ENCODE measurements around the gene GHR.
"Not testable (repeated sequence)": the region's sequence is repeated elsewhere in the genome, so short reads cannot be mapped to it uniquely, and the experiment has no call there.

The GHR gene

DNA sequence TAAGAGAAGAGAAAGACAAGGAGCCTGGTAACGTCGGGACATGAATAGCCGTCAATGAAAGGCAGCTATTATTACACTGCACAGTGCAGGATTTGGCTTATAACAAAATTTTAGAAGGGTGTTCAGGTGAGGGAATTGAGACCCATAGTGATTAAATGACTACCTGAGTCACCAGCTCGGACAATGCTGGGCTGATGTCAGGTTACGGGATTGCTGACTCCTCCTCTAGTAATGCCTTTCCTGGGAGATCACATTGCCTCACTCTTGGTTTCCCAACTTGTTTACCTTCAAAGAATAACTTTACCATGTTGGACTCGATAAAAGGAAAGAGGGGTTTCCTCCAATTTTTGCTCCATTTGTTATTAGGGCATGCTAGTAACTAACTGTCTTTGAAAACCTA, 132.6 kb downstream of the GHR start:
- no peaks in the 10 kb centered on the region for H3K27me3 ChIP-seq (ENCODE audit: control insufficient read depth, insufficient read depth, low read length)
- H3K9me3 ChIP-seq (ENCODE audit: control insufficient read depth, low read length): no peaks in the 10 kb centered on the region
- no peaks in the 10 kb centered on the region for H3K4me1 ChIP-seq (ENCODE audit: control insufficient read depth, insufficient read depth, low read length)
- no peak overlapping the region for H3K4me3 ChIP-seq (ENCODE audit: low read length)
- no peak overlapping the region for H3K9ac ChIP-seq (ENCODE audit: low read length)
- H3K36me3 ChIP-seq (ENCODE audit: control insufficient read depth, insufficient read depth, low read length): no peaks in the 10 kb centered on the region

DNA sequence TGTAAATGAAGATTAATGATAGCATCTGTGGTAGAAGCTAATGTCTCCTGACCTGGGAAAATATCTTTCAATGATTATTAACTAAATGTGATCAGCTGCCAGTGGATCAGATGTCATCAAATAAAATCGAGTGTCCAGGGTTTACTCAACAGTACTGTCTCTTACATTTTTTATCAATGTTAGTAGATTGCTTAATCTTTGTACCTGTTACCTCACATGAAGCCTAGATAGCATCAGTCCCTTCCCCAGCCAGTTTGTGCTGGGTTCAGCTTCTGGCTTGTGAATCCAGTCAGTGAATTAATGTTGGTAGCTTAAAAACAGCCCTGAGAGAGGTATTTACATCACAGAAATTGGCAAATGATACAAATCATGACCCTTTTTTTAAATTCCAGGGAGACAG, 134.4 kb downstream of the GHR start:
- Histone ChIP-seq H3K27me3 (ENCODE audit: control insufficient read depth, insufficient read depth, low read length) (no peaks in the 10 kb centered on the region), H3K4me3 (ENCODE audit: low read length) (no peak overlapping the region), H3K4me1 (ENCODE audit: control insufficient read depth, insufficient read depth, low read length) (no peaks in the 10 kb centered on the region), H3K9ac (ENCODE audit: low read length) (no peak overlapping the region), H3K36me3 (ENCODE audit: control insufficient read depth, insufficient read depth, low read length) (no peaks in the 10 kb centered on the region), H3K9me3 (ENCODE audit: control insufficient read depth, low read length) (no peaks in the 10 kb centered on the region)

DNA sequence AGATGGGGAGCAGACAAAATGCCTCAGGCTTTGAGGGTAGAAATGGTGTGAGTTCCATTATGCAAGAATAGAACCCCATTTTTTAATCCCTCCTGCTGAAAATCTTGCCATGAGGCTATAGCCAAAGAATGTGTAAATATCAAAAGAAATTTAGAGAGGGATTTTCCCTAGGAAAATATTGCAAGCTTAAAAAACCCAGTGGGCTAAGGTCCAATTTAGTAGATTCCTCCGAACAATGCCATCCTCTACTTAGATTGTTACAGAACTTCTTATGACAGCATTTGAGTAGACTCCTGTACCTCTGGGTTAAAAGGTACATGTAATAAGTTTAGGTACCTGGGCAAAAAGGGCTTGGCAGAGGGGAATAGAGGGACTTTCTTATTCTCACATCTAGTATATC, 138.4 kb downstream of the GHR start:
- Histone ChIP-seq H3K27me3 (ENCODE audit: control insufficient read depth, insufficient read depth, low read length) (no peaks in the 10 kb centered on the region), H3K4me1 (ENCODE audit: control insufficient read depth, insufficient read depth, low read length) (no peaks in the 10 kb centered on the region), H3K36me3 (ENCODE audit: control insufficient read depth, insufficient read depth, low read length) (no peaks in the 10 kb centered on the region), H3K9me3 (ENCODE audit: control insufficient read depth, low read length) (no peaks in the 10 kb centered on the region), H3K4me3 (ENCODE audit: low read length) (no peak overlapping the region), H3K9ac (ENCODE audit: low read length) (no peak overlapping the region)

DNA sequence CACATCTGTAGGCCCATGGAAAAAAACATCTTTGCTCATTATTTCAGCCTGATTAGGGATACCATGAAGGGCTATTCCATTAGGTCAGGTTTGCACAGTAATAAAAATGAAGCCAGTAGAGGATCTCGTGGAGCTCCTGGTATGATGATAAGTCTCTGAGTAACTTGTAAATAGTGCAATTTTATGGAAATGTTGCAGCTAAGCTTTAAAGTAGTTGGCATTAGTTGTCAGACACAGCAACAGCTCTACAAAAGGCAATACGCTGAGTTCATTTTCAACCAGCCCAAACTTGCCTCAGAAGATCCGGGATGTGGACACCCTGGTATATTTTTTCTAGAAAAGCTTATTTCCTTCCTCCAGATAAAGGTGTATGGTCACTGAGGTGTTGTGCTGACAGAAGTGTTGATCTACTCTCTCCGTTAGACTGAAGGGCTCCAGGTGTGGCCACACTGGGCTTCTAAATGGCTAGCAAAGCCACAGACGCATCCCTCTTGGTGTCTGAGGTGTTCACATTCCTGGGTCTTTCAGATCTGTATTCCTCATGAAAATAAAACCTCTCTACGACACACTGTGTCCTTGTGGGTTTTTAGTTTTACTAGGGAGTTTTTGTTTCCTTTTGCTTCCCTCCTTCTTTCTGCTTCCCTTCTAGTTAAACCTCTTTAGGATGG, 141.6 kb downstream of the GHR start:
- no peaks in the 10 kb centered on the region for H3K4me1 ChIP-seq (ENCODE audit: control insufficient read depth, insufficient read depth, low read length)
- no peaks in the 10 kb centered on the region for H3K9me3 ChIP-seq (ENCODE audit: control insufficient read depth, low read length)
- H3K36me3 ChIP-seq (ENCODE audit: control insufficient read depth, insufficient read depth, low read length): no peaks in the 10 kb centered on the region
- H3K9ac ChIP-seq (ENCODE audit: low read length): no peak overlapping the region
- no peaks in the 10 kb centered on the region for H3K27me3 ChIP-seq (ENCODE audit: control insufficient read depth, insufficient read depth, low read length)
- H3K4me3 ChIP-seq (ENCODE audit: low read length): no peak overlapping the region

DNA sequence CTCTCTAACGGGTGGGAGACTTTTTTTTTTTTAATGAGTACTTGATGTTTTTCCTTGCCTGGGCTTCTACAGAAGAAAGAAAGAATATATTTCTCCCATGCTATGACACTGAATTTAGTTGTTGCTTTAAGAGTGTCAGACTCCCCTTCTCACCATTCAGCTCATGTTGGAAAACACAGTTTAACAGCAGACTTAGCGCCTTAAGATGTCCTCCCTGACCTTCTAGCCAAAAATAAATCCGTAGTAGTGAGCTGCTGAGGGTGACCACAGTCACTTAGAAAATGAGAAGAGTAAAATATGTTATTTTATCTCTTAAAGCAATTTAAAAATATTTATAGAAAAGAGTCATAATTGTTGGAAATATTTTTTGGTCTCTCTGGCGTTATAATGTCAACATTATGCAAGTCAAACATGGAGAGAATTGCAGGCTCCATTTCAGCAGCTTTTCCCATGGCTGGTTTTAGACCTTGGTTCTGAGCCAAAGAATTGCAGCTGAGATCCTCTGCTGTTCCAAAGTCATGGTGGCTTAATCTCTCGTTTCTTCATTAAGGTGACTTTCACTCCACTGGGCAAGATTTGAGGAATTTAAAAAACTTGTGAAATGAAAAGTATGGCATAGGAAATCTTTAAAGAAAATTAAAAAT, 143.5 kb downstream of the GHR start:
- Histone ChIP-seq H3K9ac (ENCODE audit: low read length) (no peak overlapping the region), H3K4me1 (ENCODE audit: control insufficient read depth, insufficient read depth, low read length) (no peaks in the 10 kb centered on the region), H3K27me3 (ENCODE audit: control insufficient read depth, insufficient read depth, low read length) (no peaks in the 10 kb centered on the region), H3K36me3 (ENCODE audit: control insufficient read depth, insufficient read depth, low read length) (no peaks in the 10 kb centered on the region), H3K9me3 (ENCODE audit: control insufficient read depth, low read length) (no peaks in the 10 kb centered on the region), H3K4me3 (ENCODE audit: low read length) (no peak overlapping the region)

DNA sequence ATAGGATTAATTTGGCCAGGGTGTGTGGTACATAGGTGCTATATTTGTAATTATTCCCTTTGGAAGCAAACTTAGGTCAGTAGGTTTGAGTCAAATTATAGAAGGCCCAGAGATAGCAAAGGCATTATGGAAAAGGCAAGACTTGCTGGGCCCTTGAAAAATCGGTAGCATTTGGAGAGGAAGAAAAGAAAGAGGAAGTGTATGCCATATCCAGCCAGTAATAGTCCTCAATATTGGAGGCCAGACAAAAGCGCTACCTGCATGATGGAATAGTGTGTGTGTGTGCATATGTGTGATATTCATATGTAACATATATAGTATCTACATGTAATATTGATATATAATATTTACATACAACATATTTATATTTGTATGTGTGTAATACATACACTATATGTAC, 146.1 kb downstream of the GHR start:
- H3K4me3 ChIP-seq (ENCODE audit: low read length): no peak overlapping the region
- no peak overlapping the region for H3K9ac ChIP-seq (ENCODE audit: low read length)
- no peaks in the 10 kb centered on the region for H3K9me3 ChIP-seq (ENCODE audit: control insufficient read depth, low read length)
- H3K4me1 ChIP-seq (ENCODE audit: control insufficient read depth, insufficient read depth, low read length): no peaks in the 10 kb centered on the region
- H3K36me3 ChIP-seq (ENCODE audit: control insufficient read depth, insufficient read depth, low read length): no peaks in the 10 kb centered on the region
- no peaks in the 10 kb centered on the region for H3K27me3 ChIP-seq (ENCODE audit: control insufficient read depth, insufficient read depth, low read length)

DNA sequence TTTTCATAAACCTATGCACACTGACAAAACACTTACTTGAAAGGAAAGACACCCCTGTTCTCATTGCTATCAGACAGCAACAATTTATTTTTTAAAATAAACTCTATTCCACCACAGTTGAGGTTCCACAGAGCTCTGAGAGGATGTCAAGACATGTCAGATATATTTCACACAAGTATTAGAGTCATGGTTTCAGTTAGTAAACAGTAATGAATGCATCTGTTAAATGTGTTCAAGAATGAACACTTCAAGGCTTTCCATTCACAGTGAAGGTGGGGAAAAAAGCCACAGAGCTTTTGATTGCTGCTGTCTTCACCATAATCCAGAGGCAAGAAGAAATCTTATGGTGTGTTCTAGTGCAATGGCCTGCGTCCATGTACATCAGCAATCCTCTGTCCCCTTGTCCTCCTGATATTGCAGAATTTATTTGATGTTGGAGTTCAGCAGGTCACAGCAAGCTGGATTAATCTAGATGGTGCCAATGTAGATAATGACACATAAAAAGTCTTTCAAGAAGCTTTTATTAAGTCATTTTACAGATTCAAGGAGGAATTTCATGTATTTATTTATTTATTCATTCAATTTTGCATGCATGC, 146.8 kb downstream of the GHR start:
- no peaks in the 10 kb centered on the region for H3K9me3 ChIP-seq (ENCODE audit: control insufficient read depth, low read length)
- H3K4me1 ChIP-seq (ENCODE audit: control insufficient read depth, insufficient read depth, low read length): no peaks in the 10 kb centered on the region

DNA sequence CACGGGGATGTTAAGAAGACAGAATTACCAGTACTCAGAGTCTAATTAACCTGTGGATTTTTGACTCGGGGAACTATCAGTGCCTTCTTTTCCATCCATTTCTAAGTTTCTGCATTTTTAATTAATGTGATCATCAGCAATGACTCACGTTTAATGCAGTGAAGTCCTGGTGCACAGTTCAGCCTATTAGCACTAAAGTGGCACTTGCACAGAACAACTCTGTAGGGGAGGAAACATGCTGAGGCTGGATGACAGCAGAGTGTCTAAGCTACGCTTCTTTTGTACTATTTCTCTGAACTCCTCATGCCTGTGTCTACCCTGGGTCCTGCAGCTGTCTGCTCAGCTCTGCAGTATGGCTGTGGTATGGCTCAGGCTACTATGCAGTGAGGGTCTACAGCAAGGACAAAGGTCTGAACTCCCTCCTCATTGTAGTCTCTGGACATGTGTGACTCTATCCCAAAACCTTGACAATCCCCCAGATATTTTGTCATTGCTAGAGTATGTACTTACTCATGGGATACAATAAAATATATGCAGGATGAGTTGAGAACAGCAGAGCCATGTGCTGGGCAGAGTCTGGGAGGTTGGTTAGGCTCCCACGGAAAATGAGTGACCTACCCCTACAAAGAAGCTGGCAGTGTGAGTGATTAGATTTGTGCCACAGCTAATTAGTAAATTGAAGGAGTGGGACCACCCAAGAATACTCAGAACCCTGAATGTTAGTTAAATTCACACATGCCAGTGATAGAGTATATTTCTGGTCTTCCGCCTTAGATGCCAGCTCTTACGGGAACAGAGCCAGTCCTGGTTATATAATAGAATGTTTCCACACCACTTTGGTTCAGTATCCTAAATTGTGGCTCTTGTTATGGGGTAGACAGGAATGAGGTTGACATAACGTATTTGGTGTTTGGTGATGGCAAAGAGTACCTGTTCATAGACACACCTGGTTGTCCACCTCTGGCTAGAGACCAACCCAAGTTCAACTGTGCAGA, 148.0 kb downstream of the GHR start:
- no peaks in the 10 kb centered on the region for H3K4me1 ChIP-seq (ENCODE audit: control insufficient read depth, insufficient read depth, low read length)

More for the DNA sequence above, 146.8 kb downstream of the GHR start:
- Histone ChIP-seq H3K4me3 (ENCODE audit: low read length) (no peak overlapping the region), H3K27me3 (ENCODE audit: control insufficient read depth, insufficient read depth, low read length) (no peaks in the 10 kb centered on the region), H3K36me3 (ENCODE audit: control insufficient read depth, insufficient read depth, low read length) (no peaks in the 10 kb centered on the region), H3K9ac (ENCODE audit: low read length) (no peak overlapping the region)

DNA sequence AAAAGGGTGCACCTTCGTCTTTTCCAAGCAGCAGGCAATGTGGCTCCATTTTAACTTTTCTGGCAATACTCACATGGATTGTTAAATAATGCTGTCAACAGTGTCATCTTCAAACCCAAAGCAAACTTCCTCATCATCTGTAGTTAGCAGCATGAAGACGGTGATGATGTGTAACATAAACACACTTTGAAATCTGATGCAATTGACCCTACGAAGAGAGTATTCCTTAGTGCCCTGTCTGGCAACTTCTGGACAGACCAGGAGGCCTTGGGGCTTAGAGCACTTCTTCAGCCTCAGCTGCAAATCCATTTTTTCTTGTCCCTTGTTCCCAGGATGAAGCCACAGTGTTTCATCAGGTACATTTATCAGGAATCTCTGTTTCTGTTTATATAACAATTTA, 149.1 kb downstream of the GHR start:
- H3K36me3 ChIP-seq (ENCODE audit: control insufficient read depth, insufficient read depth, low read length): no peaks in the 10 kb centered on the region
- no peaks in the 10 kb centered on the region for H3K27me3 ChIP-seq (ENCODE audit: control insufficient read depth, insufficient read depth, low read length)
- no peaks in the 10 kb centered on the region for H3K4me1 ChIP-seq (ENCODE audit: control insufficient read depth, insufficient read depth, low read length)
- H3K9me3 ChIP-seq (ENCODE audit: control insufficient read depth, low read length): no peaks in the 10 kb centered on the region
- H3K9ac ChIP-seq (ENCODE audit: low read length): no peak overlapping the region
- H3K4me3 ChIP-seq (ENCODE audit: low read length): no peak overlapping the region

More for the DNA sequence above, 148.0 kb downstream of the GHR start:
- H3K27me3 ChIP-seq (ENCODE audit: control insufficient read depth, insufficient read depth, low read length): no peaks in the 10 kb centered on the region
- H3K36me3 ChIP-seq (ENCODE audit: control insufficient read depth, insufficient read depth, low read length): no peaks in the 10 kb centered on the region
- no peak overlapping the region for H3K9ac ChIP-seq (ENCODE audit: low read length)
- no peak overlapping the region for H3K4me3 ChIP-seq (ENCODE audit: low read length)
- no peaks in the 10 kb centered on the region for H3K9me3 ChIP-seq (ENCODE audit: control insufficient read depth, low read length)

DNA sequence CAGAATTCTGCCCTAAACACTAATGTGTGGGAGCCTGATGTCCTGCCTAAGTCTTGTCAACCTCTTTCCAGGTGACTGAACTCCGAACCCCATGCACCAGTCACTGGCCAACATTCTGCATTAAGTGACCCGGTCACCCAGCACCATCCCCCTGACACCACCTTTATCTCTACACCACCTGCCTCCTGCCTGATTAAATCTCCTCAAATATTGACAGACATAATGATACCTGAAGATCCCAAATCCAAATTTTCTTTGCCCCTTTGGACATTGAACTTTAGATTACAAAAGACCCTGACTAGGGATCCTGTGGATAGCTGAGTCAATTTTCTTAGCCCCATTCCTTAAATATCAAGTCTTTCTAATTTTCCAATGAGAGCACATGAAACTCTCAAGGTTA, 150.1 kb downstream of the GHR start:
- no peaks in the 10 kb centered on the region for H3K27me3 ChIP-seq (ENCODE audit: control insufficient read depth, insufficient read depth, low read length)
- no peaks in the 10 kb centered on the region for H3K9me3 ChIP-seq (ENCODE audit: control insufficient read depth, low read length)
- no peaks in the 10 kb centered on the region for H3K4me1 ChIP-seq (ENCODE audit: control insufficient read depth, insufficient read depth, low read length)
- no peak overlapping the region for H3K9ac ChIP-seq (ENCODE audit: low read length)
- H3K4me3 ChIP-seq (ENCODE audit: low read length): no peak overlapping the region
- H3K36me3 ChIP-seq (ENCODE audit: control insufficient read depth, insufficient read depth, low read length): no peaks in the 10 kb centered on the region

DNA sequence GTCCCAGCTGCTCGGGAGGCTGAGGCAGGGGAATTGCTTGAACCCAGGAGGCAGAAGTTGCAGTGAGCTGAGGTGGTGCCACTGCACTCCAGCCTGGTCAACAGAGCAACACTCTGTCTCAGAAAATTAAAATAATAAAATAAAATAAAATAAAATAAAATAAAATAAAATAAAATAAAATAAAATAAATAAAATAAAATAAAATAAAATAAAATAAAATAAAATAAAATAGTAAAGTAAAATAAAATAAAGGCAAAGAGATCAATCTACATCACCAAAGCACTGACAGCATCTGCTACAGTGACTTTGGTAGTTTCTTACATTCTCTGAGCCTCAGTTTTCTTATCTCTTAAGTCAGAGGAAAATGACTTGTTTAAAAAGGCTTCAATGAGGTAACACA, 152.7 kb downstream of the GHR start:
- not testable (repeated sequence) for H3K4me1 ChIP-seq (ENCODE audit: control insufficient read depth, insufficient read depth, low read length); H3K27me3 ChIP-seq (ENCODE audit: control insufficient read depth, insufficient read depth, low read length); H3K9me3 ChIP-seq (ENCODE audit: control insufficient read depth, low read length); H3K9ac ChIP-seq (ENCODE audit: low read length); H3K36me3 ChIP-seq (ENCODE audit: control insufficient read depth, insufficient read depth, low read length); H3K4me3 ChIP-seq (ENCODE audit: low read length)

DNA sequence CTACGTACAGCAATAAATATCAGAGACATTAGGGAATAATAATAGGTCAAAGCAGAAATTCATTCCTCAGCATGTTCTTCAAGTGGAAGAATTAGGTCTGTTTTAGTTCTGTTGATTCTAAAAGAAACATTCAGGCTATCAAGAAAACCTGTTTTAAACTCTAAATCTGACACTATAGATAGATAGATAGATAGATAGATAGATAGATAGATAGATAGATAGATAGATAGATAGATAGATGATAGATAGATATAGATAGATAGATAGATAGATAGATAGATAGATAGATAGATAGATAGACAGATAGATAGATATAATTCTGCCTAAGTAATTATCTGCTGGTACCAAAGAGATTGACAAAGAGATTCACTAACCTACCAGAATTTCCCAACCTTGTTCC, 155.7 kb downstream of the GHR start:
- H3K9me3 ChIP-seq (ENCODE audit: control insufficient read depth, low read length); H3K36me3 ChIP-seq (ENCODE audit: control insufficient read depth, insufficient read depth, low read length); H3K27me3 ChIP-seq (ENCODE audit: control insufficient read depth, insufficient read depth, low read length); H3K4me1 ChIP-seq (ENCODE audit: control insufficient read depth, insufficient read depth, low read length); H3K4me3 ChIP-seq (ENCODE audit: low read length); H3K9ac ChIP-seq (ENCODE audit: low read length): not testable (repeated sequence)

Measured in mucosa of stomach (tissue), 1 donor.